Ecto neural progenitor cell (in vitro differentiated cells): Measurements from ENCODE around the gene CPZ.

Source experiments
- DNase-seq: peaks from one replicate; pipeline ENCODE4 v3.0.0-alpha.2; 2018; ENCODE audit warnings: low spot score

The CPZ gene

GRCh38 chr4:8595237-8596087, 2.9 kb downstream of the CPZ start:
- DNase-seq: no peak

GRCh38 chr4:8596891-8597290, 4.3 kb downstream of the CPZ start:
- DNase-seq: no peak

GRCh38 chr4:8597319-8597718, 4.8 kb downstream of the CPZ start:
- DNase-seq: no peak

GRCh38 chr4:8597791-8598190, 5.2 kb downstream of the CPZ start:
- no peak for DNase-seq

- DNase-seq: no peak
Observed at GRCh38 chr4:8598391-8599090, 6.0 kb downstream of the CPZ start.

- DNase-seq: no peak
Observed at GRCh38 chr4:8599091-8599460, 6.5 kb downstream of the CPZ start.

- no peak for DNase-seq
Observed at GRCh38 chr4:8599657-8600056, 7.1 kb downstream of the CPZ start.

- no peak for DNase-seq
Observed at GRCh38 chr4:8600266-8600665, 7.7 kb downstream of the CPZ start.

- DNase-seq: no peak
Observed at GRCh38 chr4:8600686-8601085, 8.1 kb downstream of the CPZ start.

GRCh38 chr4:8601086-8601485, 8.5 kb downstream of the CPZ start:
- DNase-seq: no peak

- no peak for DNase-seq
Observed at GRCh38 chr4:8601556-8601955, 9.0 kb downstream of the CPZ start.

GRCh38 chr4:8602686-8603430, 10.3 kb downstream of the CPZ start:
- DNase-seq: no peak

GRCh38 chr4:8603931-8604330, 11.4 kb downstream of the CPZ start:
- DNase-seq: no peak

GRCh38 chr4:8605289-8605688, 12.7 kb downstream of the CPZ start:
- DNase-seq: no peak

- no peak for DNase-seq
Observed at GRCh38 chr4:8606476-8606875, 13.9 kb downstream of the CPZ start.

GRCh38 chr4:8606966-8607365, 14.4 kb downstream of the CPZ start:
- DNase-seq: no peak

GRCh38 chr4:8607603-8608481, 15.3 kb downstream of the CPZ start:
- DNase-seq: peak; percentile 90

- DNase-seq: no peak
Observed at GRCh38 chr4:8608714-8609391, 16.3 kb downstream of the CPZ start.

- DNase-seq: no peak
Observed at GRCh38 chr4:8609406-8609805, 16.8 kb downstream of the CPZ start.

- no peak for DNase-seq
Observed at GRCh38 chr4:8609824-8610350, 17.3 kb downstream of the CPZ start.
